ENCODE measurements around the gene ST6GAL1.

ST6GAL1 gene

DNA sequence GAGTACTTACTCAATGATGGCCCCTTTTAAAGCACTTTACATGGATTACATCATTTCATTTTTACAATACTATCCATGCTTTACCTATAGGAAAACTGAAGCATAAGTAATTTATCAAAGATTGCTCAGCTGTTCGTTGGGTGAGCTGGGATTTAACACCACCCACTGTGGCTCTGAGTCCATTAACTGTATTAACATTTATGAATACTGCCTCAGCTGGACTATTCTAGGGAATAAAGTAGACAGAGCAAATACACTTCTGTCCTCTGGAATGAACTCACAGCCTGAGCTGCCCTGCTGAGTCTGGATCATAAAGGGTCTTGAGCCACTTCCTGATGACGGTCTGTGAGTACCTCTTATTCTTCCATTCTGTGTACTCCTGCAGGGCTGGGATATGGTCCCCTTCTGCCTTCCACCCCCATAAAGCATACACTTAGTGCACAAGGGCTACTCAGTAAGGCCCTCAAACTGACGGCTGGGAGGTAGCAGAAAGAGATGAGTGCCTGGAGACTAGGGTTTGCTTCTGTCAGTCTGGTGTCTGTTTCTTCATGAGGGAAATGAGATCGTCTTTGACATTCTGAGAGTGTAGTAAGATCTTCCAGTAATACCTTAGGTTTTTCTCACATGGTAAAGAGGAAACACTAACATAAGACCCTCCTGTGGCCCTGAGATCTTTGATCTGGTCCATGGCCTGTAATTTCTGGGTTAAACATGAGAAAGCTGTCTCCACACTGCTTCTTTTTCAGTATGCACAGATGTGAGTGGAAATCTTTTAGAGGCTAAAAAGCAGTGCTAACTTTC lies 12.6 kb upstream of the ST6GAL1 start:
- no peak for TF ChIP-seq SUZ12 (IDR thresholded peaks at IDR 0.05; ENCODE audit: extremely low read depth, insufficient read depth, insufficient read length)
- TF ChIP-seq YY1 (IDR thresholded peaks at IDR 0.05; ENCODE audit: insufficient read depth, insufficient read length): no peak
- no peak for TF ChIP-seq ZNF274 (IDR thresholded peaks at IDR 0.05; ENCODE audit: low read depth, low read length)
- Histone ChIP-seq H3K36me3 (ENCODE audit: insufficient read depth, insufficient read length, low read length) (no peaks in the 10 kb centered on the region), H3K4me1 (ENCODE audit: insufficient read depth, insufficient read length) (no peaks in the 10 kb centered on the region), H3K4me3 (ENCODE audit: insufficient read length, low read depth) (no peak overlapping the region), H3K27me3 (ENCODE audit: insufficient read depth, insufficient read length) (no peaks in the 10 kb centered on the region), H3K9ac (ENCODE audit: insufficient read length, low read depth) (no peak overlapping the region), H3K9me3 (ENCODE audit: insufficient read depth, low read length) (no peaks in the 10 kb centered on the region)
- no peak for DNase-seq (ENCODE audit: low read depth, low spot score)

- DNase-seq (ENCODE audit: low read depth, low spot score): no peak
- Histone ChIP-seq H3K36me3 (ENCODE audit: insufficient read depth, insufficient read length, low read length) (no peaks in the 10 kb centered on the region), H3K27me3 (ENCODE audit: insufficient read depth, insufficient read length) (no peaks in the 10 kb centered on the region), H3K4me1 (ENCODE audit: insufficient read depth, insufficient read length) (no peaks in the 10 kb centered on the region), H3K9ac (ENCODE audit: insufficient read length, low read depth) (no peak overlapping the region), H3K9me3 (ENCODE audit: insufficient read depth, low read length) (no peaks in the 10 kb centered on the region), H3K4me3 (ENCODE audit: insufficient read length, low read depth) (no peak overlapping the region)
- no peak for TF ChIP-seq ZNF274 (IDR thresholded peaks at IDR 0.05; ENCODE audit: low read depth, low read length)
- TF ChIP-seq YY1 (IDR thresholded peaks at IDR 0.05; ENCODE audit: insufficient read depth, insufficient read length): no peak
- no peak for TF ChIP-seq SUZ12 (IDR thresholded peaks at IDR 0.05; ENCODE audit: extremely low read depth, insufficient read depth, insufficient read length)
Observed at GRCh38 chr3:186920301-186920700, 10.0 kb upstream of the ST6GAL1 start.

DNA sequence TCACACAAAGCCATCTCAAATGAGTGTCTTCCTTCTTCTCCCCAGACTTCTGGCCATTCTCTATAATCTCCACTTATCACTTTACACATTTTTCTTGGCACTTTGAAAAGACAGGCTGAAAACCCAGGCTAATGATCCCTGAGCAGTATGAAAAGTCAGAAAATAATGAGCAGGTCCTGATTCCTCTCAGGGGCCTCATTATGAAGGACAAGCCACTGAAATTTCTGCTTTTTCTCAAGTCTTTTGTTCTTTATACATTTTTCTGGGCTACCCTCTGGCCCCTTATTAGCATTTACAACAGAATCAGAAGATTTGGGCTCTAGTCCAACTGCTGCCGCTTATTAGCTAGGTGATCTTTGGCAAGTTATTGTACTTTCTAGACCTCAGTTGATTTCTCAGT lies 9.5 kb upstream of the ST6GAL1 start:
- Histone ChIP-seq H3K4me3 (ENCODE audit: insufficient read length, low read depth) (no peak overlapping the region), H3K9me3 (ENCODE audit: insufficient read depth, low read length) (no peaks in the 10 kb centered on the region), H3K4me1 (ENCODE audit: insufficient read depth, insufficient read length) (no peaks in the 10 kb centered on the region), H3K27me3 (ENCODE audit: insufficient read depth, insufficient read length) (no peaks in the 10 kb centered on the region), H3K9ac (ENCODE audit: insufficient read length, low read depth) (no peak overlapping the region), H3K36me3 (ENCODE audit: insufficient read depth, insufficient read length, low read length) (no peaks in the 10 kb centered on the region)
- DNase-seq (ENCODE audit: low read depth, low spot score): no peak
- TF ChIP-seq ZNF274 (IDR thresholded peaks at IDR 0.05; ENCODE audit: low read depth, low read length): no peak
- no peak for TF ChIP-seq YY1 (IDR thresholded peaks at IDR 0.05; ENCODE audit: insufficient read depth, insufficient read length)
- TF ChIP-seq SUZ12 (IDR thresholded peaks at IDR 0.05; ENCODE audit: extremely low read depth, insufficient read depth, insufficient read length): no peak

GRCh38 chr3:186921578-186921977 lies 8.7 kb upstream of the ST6GAL1 start:
- Histone ChIP-seq H3K36me3 (ENCODE audit: insufficient read depth, insufficient read length, low read length) (no peaks in the 10 kb centered on the region), H3K9me3 (ENCODE audit: insufficient read depth, low read length) (no peaks in the 10 kb centered on the region), H3K4me3 (ENCODE audit: insufficient read length, low read depth) (no peak overlapping the region), H3K27me3 (ENCODE audit: insufficient read depth, insufficient read length) (no peaks in the 10 kb centered on the region), H3K9ac (ENCODE audit: insufficient read length, low read depth) (no peak overlapping the region), H3K4me1 (ENCODE audit: insufficient read depth, insufficient read length) (no peaks in the 10 kb centered on the region)
- no peak for DNase-seq (ENCODE audit: low read depth, low spot score)
- TF ChIP-seq YY1 (IDR thresholded peaks at IDR 0.05; ENCODE audit: insufficient read depth, insufficient read length) (no peak), ZNF274 (IDR thresholded peaks at IDR 0.05; ENCODE audit: low read depth, low read length) (no peak), SUZ12 (IDR thresholded peaks at IDR 0.05; ENCODE audit: extremely low read depth, insufficient read depth, insufficient read length) (no peak)

- TF ChIP-seq ZNF274 (IDR thresholded peaks at IDR 0.05; ENCODE audit: low read depth, low read length) (no peak), YY1 (IDR thresholded peaks at IDR 0.05; ENCODE audit: insufficient read depth, insufficient read length) (no peak), SUZ12 (IDR thresholded peaks at IDR 0.05; ENCODE audit: extremely low read depth, insufficient read depth, insufficient read length) (no peak)
- no peaks in the 10 kb centered on the region for H3K36me3 ChIP-seq (ENCODE audit: insufficient read depth, insufficient read length, low read length)
- DNase-seq (ENCODE audit: low read depth, low spot score): no peak
- no peaks in the 10 kb centered on the region for H3K27me3 ChIP-seq (ENCODE audit: insufficient read depth, insufficient read length)
- no peak overlapping the region for H3K9ac ChIP-seq (ENCODE audit: insufficient read length, low read depth)
- no peaks in the 10 kb centered on the region for H3K9me3 ChIP-seq (ENCODE audit: insufficient read depth, low read length)
- H3K4me3 ChIP-seq (ENCODE audit: insufficient read length, low read depth): no peak overlapping the region
- no peaks in the 10 kb centered on the region for H3K4me1 ChIP-seq (ENCODE audit: insufficient read depth, insufficient read length)
Observed at GRCh38 chr3:186922224-186922623, 8.1 kb upstream of the ST6GAL1 start.

- Histone ChIP-seq H3K36me3 (ENCODE audit: insufficient read depth, insufficient read length, low read length) (no peaks in the 10 kb centered on the region), H3K9ac (ENCODE audit: insufficient read length, low read depth) (no peak overlapping the region), H3K4me1 (ENCODE audit: insufficient read depth, insufficient read length) (no peaks in the 10 kb centered on the region), H3K4me3 (ENCODE audit: insufficient read length, low read depth) (no peak overlapping the region), H3K27me3 (ENCODE audit: insufficient read depth, insufficient read length) (no peaks in the 10 kb centered on the region), H3K9me3 (ENCODE audit: insufficient read depth, low read length) (no peaks in the 10 kb centered on the region)
- no peak for DNase-seq (ENCODE audit: low read depth, low spot score)
- TF ChIP-seq ZNF274 (IDR thresholded peaks at IDR 0.05; ENCODE audit: low read depth, low read length): no peak
- TF ChIP-seq YY1 (IDR thresholded peaks at IDR 0.05; ENCODE audit: insufficient read depth, insufficient read length): no peak
- TF ChIP-seq SUZ12 (IDR thresholded peaks at IDR 0.05; ENCODE audit: extremely low read depth, insufficient read depth, insufficient read length): no peak
Observed at GRCh38 chr3:186922790-186923189, 7.5 kb upstream of the ST6GAL1 start.

DNA sequence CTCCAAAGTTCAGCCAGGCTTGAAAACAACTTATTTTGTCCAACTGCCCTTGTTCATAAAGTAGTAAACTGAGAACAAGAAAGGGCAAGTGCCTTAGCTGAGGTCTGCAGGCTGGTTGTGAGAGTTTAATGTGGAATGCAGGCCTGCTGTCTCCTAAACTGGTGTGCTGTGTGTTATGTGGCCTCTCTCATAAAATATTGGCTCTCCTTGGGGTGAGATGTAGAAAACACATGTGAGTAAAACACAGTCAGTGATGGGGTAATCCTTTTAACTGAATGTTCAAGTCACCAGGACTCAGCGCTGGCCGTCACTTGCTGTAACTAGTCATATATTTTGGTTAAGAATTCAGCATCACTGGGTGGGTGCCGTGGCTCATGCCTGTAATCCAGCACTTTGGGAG lies 7.1 kb upstream of the ST6GAL1 start:
- H3K4me3 ChIP-seq (ENCODE audit: insufficient read length, low read depth): no peak overlapping the region
- H3K36me3 ChIP-seq (ENCODE audit: insufficient read depth, insufficient read length, low read length): no peaks in the 10 kb centered on the region
- no peaks in the 10 kb centered on the region for H3K4me1 ChIP-seq (ENCODE audit: insufficient read depth, insufficient read length)
- no peak for DNase-seq (ENCODE audit: low read depth, low spot score)
- H3K27me3 ChIP-seq (ENCODE audit: insufficient read depth, insufficient read length): peaks cover 3% of the 10 kb centered on the region
- no peaks in the 10 kb centered on the region for H3K9me3 ChIP-seq (ENCODE audit: insufficient read depth, low read length)
- H3K9ac ChIP-seq (ENCODE audit: insufficient read length, low read depth): no peak overlapping the region
- TF ChIP-seq ZNF274 (IDR thresholded peaks at IDR 0.05; ENCODE audit: low read depth, low read length) (no peak), YY1 (IDR thresholded peaks at IDR 0.05; ENCODE audit: insufficient read depth, insufficient read length) (no peak), SUZ12 (IDR thresholded peaks at IDR 0.05; ENCODE audit: extremely low read depth, insufficient read depth, insufficient read length) (no peak)
